SH-SY5Y (cell line): ENCODE data around the gene UTS2R.

Source experiments
- GATA2 ChIP-seq: IDR thresholded peaks from 2 replicates; pipeline ENCODE4 v1.6.1; 2011; ENCODE audit warnings: mild to moderate bottlenecking, low read depth, low read length
- GATA3 ChIP-seq: IDR thresholded peaks from 2 replicates; pipeline ENCODE4 v1.6.1; 2011; ENCODE audit warnings: low read depth, mild to moderate bottlenecking, low read length, moderate library complexity

GRCh38 chr17:82353484-82353883 lies 18.1 kb upstream of the UTS2R start:
- TF ChIP-seq GATA2 (no peak), GATA3 (no peak)
